HG03135 (cell line): ENCODE data around the gene KLRC1.
"Not testable (repeated sequence)": the region's sequence is repeated elsewhere in the genome, so short reads cannot be mapped to it uniquely, and the experiment has no call there.

Experiments used
- ATAC-seq: cut with Tn5 transposase; IDR thresholded peaks from one replicate; pipeline ENCODE4 v1.9.1; 2021; ENCODE audit warnings: mild to moderate bottlenecking, moderate library complexity; ENCODE audit not compliant: unreplicated experiment

Gene KLRC1

DNA sequence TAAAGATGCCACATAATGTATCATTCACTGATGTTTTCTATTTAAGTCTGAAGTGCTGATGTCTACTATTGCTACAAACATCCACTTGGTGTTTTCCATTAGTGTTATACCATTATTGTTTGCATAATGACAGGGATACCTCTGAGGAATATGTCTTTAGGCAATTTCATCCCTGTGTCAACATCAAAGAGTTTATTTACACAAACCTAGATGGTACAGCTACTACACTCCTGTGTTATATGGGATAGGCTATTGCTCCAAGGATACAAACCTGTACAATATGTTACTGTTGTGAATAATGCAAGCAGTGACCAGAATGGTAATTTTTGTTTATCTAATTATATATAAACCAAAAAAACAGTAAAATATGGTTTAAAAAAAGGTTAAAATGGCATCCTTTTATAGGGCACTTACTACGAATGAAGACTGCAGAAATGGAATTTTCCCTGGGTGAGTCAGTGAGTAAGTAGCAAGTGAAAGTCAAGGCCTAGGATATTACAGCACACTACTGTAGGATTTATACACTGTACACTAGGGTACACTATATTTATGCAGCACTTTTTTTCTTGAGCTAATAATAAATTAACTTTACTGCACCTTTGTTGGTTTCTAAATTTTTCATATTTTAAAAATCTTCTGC, 28.8 kb downstream of the KLRC1 start:
- not testable (repeated sequence) for ATAC-seq

DNA sequence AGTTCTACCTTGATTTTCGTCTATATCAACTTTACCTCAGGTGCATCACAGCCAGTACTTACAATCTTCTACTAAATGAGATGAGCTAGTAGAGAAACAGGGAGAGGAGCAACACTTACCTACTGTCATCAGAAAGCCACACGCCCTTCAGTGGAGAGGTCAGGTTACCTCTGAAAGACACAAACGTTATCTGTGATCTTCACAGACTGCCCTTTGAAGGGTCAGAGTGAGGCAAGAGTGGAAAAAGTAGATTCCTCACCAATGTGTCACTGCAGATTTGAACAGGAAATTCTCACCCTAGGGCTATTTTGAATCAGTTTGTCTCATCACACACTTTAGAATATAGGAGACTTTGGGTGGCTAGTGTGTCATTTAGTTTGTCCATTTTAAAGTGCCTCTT, 31.0 kb downstream of the KLRC1 start:
- not testable (repeated sequence) for ATAC-seq

DNA sequence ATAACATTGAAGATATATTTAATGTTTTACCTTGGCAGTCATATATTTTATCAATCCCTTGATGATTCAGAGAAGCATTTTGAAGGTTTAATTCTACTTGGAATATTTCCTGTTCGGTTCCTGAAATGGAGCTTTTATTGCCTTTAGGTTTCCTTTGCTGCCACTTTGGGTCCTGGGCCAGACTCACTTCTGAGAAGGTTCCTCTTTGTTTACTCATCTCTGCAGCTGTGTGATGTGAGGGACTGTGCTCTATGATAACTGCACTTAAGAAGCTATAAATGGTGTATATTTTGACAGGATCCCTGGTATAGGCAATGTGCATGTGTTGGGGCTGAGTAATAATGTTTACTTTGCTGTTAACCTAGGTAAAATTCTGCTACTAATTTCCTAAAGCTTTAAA, 32.8 kb downstream of the KLRC1 start, which contains the start of gene KLRC3:
TSS of gene KLRC3 (minus strand) at position 262 of the 400 bp plus-strand sequence. CDS start at position 217, 45 bp downstream.
- not testable (repeated sequence) for ATAC-seq

DNA sequence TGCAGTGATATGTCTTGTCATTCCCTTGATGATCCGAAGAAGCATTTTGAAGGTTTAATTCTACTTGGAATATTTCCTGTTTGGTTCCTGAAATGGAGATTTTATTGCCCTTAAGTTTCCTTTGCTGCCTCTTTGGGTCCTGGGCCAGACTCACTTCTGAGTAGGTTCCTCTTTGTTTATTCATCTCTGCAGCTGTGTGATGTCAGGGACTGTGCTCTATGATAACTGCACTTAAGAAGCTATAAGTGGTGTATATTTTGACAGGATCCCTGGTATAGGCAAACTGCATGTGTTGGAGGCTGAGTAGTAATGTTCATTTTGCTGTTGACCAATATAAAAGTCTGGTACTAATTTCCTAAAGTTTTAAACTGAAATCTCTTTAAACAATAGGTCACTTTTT, 43.8 kb downstream of the KLRC1 start, which contains the start of gene KLRC4:
TSS of gene KLRC4 (minus strand) at position 366 of the 400 bp plus-strand sequence. CDS start at position 184, 182 bp downstream.
- ATAC-seq = no peak

DNA sequence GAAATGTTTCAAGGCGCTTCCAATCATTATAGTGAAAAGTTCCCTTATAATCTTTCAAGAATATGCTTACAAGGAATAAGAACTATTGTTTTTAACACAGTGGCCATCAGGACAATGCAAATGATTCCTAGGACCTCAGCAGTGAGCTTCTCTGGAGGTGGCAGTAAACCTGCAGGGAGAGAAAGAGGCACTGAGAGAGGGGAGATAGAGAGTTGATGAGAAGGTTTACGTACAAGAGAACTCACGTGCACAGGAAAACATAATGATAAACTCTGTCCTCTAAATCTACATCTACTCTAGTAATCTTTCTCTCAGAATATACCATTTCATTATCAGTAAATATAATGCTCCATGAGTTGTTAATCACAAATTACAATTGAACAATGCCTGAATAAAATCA, 44.3 kb downstream of the KLRC1 start:
- ATAC-seq = no peak

DNA sequence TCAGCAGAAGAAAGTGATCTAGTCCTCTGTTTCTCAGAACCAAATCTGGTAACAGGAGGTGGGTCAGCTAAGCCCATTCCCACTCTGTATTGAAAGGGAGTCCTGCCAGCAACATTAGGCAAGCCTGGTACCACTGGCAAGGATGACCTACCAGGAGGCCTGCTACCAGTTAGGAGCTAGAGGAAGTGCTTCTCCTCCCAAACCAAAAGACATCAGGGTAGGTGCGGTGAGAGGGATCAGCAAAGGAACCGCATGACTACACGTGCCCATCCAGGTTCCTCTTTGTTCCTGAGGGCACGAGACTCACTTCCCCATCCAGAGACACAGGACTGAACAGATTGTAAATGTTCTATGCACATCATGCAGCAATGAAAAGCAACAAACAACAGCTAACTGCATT, 46.5 kb downstream of the KLRC1 start:
- ATAC-seq = no peak

DNA sequence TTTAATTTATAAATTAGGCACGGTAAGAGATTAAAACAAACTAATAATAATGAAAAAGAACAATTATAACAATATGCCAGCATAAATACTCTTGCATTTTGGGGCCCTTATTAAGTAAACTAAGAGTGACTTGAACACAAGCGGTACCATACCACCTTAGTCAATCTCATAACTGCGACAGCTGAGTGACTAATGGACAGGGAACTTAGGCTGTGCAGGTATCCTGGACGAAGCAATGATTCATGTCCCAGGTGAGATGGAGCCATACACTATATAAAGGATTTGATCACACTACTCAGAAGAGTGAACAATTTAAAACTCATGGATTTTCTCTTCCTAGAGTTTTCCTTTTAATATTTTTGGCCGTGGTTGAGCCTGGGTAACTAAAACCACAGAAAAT, 47.9 kb downstream of the KLRC1 start:
- ATAC-seq = no peak

DNA sequence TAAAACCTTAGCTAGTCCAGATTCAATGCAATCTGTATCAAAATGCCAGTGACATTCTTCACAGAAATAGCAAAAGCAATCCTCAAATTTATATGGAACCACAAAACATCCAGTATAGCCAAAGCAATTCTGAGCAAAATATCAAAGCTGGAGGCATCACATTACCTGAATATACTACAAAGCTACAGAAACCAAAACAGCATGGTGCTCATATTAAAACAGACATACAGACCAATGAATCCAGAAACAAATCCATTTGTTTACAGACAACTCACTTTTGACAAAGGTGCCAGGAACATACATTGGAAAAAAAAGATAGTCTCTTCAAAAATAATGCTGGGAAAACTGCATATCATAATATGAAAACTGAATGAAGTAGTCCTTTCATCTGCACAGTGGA, 48.4 kb downstream of the KLRC1 start:
- no peak for ATAC-seq

DNA sequence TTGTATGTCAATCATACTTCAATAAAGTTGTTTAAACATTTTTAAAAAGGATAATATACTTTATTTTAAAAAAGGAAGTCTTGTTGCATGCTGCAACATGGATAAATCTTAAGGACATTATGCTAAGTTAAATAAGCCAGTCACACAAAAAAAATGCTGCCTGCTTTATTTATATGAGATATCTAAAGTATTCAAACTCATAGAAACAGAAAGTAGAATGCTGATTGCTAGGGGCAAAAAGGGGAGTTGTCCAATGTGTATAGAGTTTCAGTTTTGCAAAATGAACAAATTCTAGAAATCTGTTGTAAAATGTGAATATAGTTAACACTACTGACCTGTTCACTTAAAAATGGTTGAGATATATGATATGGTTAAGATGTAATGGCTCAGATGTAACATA, 52.3 kb downstream of the KLRC1 start:
- no peak for ATAC-seq

DNA sequence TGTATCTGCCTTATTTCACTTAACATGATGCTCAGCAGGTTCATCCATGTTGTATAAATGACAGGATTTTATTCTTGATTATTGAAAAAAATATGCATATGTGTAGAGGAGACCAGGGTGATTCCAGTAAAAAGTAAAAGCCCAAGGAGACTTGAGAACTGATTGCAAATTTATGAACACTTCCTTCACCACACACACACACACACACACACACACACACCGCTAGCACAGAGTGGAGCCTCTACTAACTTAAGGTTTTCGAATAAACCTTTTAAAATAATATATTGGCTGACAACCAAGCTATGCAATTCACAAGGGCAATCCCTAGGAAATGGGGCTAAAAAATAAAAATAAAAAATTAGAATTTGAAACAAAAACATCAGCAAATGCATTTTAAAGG, 55.0 kb downstream of the KLRC1 start:
- no peak for ATAC-seq

DNA sequence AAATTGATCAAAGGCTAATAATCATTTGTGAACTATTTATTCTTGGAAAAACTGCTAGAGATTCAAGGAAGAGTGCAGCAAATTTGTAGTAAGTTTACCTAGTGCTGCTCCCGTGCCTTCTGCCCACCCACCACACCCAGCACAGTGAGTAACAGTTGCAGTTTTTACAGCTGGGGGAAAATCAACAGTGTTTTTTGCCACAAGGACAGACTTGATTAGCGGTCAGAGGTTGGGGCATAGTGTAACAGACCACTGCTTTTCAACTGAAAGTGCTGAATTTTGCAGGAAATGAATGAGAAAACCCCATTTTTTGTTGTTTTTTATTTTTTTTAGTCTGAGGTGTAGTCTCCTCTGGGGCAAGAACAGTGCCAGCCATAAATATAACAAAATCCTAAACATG, 55.9 kb downstream of the KLRC1 start:
- ATAC-seq = no peak

DNA sequence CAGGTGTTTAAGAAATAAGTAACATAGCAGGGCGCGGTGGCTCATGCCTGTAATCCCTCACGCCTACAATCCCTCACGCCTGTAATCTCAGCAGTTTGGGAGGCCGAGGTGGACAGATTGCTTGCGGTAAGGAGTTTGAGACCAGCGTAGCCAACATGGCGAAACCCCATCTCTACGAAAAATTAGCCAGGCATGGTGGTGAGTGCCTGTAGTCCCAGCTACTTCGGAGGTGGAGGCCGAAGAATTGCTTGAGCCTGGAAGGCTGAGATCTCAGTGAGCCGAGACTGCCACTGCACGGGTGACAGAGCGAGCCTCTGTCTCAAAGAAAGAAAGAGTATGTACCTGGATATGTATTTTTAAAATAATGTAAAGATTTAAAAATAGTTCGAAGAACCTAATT, 57.0 kb downstream of the KLRC1 start:
- ATAC-seq = not testable (repeated sequence)
